PFSK-1 (cell line): Measurements from ENCODE around the gene KCNH4.

Experiments used
- FOXP2 ChIP-seq: optimal IDR thresholded peaks from 2 replicates; pipeline ENCODE3; 2011; ENCODE audit warnings: borderline replicate concordance, control low read depth, inconsistent platforms; ENCODE audit not compliant: insufficient read depth; ENCODE audit errors: extremely low read length, extremely low read depth
- POLR2AphosphoS5 ChIP-seq: IDR thresholded peaks from 2 replicates; pipeline ENCODE4 v1.6.1; 2012; ENCODE audit warnings: low read depth, mild to moderate bottlenecking, control low read depth, low read length, moderate library complexity
- SIN3A ChIP-seq: IDR thresholded peaks from 2 replicates; pipeline ENCODE4 v1.6.1; 2012; ENCODE audit warnings: mild to moderate bottlenecking, low read length, moderate library complexity, borderline replicate concordance; ENCODE audit not compliant: insufficient read depth
- TAF1 ChIP-seq: IDR thresholded peaks from 2 replicates; pipeline ENCODE4 v1.6.1; 2012; ENCODE audit warnings: low read length, control low read depth, borderline replicate concordance; ENCODE audit not compliant: insufficient read depth
- TF ChIP-seq, protein P1 (sequence below), 2 experiments: IDR thresholded peaks; 2 replicates each; pipeline versions ENCODE4 v1.6.1 to v1.8.0; 2011 to 2012; ENCODE audit warnings: low read depth in 2 of 2, low read length in 2 of 2, control low read depth in 1 of 2, inconsistent platforms in 1 of 2, mild to moderate bottlenecking in 1 of 2, moderate library complexity in 1 of 2; ENCODE audit not compliant: insufficient read depth in 1 of 2

KCNH4 gene

DNA sequence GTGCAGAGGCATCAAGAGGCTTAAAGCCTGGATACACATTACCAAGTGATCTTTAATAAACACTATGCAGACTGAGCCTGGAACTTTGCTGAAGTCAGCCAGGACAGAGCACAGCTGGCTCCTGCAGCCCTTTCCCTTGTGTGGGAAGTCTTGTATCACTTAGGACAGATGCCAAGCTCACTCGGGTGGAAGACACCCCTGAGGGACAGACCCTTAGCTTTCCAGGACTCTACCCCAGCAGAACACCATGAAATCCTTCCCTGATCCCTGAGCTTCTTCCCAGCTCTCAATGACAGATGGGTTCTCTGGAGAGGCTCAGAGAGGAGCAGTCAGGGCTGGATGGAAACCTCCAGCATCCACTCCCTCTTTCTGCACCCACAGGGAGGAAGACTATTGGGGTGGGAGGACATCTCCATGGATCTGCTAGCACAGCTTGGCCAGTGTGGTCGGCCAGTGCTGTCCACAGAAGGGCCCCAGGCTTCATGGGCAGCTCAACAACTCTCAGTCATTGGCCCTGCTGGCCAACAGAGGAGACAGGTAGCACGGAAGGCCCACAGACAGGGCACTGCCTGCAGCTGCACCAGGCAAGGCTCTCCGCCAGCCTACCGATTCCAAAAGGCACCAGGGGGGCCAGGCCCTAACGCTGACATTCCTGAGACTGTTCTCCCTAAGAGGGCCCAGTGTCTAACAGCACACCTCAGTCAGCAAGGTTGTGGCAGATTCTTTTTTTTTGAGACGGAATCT is 42.0 kb downstream of the KCNH4 start:
- TF ChIP-seq, protein P1, sequence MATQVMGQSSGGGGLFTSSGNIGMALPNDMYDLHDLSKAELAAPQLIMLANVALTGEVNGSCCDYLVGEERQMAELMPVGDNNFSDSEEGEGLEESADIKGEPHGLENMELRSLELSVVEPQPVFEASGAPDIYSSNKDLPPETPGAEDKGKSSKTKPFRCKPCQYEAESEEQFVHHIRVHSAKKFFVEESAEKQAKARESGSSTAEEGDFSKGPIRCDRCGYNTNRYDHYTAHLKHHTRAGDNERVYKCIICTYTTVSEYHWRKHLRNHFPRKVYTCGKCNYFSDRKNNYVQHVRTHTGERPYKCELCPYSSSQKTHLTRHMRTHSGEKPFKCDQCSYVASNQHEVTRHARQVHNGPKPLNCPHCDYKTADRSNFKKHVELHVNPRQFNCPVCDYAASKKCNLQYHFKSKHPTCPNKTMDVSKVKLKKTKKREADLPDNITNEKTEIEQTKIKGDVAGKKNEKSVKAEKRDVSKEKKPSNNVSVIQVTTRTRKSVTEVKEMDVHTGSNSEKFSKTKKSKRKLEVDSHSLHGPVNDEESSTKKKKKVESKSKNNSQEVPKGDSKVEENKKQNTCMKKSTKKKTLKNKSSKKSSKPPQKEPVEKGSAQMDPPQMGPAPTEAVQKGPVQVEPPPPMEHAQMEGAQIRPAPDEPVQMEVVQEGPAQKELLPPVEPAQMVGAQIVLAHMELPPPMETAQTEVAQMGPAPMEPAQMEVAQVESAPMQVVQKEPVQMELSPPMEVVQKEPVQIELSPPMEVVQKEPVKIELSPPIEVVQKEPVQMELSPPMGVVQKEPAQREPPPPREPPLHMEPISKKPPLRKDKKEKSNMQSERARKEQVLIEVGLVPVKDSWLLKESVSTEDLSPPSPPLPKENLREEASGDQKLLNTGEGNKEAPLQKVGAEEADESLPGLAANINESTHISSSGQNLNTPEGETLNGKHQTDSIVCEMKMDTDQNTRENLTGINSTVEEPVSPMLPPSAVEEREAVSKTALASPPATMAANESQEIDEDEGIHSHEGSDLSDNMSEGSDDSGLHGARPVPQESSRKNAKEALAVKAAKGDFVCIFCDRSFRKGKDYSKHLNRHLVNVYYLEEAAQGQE (IDR thresholded peaks at IDR 0.05; ENCODE audit: insufficient read depth in 1 of 2, low read depth in 2 of 2, low read length in 2 of 2): no peak
- no peak for TF ChIP-seq SIN3A

DNA sequence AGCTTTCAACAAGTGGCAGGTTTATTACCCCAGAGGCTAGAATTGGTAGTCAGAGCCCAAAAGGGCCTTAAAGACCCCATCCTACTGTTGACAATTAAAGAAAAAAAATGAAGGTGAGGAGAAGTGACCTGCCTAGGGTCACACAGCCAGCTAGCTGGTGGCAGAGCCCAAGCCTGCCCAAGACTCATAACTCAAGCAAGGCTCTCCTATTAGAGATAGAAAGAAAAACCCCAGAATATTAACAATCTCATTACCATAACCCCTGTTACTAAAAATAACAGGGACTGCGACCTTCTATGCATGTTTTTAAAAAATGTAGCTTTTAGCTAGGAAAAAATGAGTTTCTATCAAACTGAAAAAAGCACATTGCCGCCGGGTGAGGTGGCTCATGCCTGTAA is 44.3 kb downstream of the KCNH4 start:
- TF ChIP-seq POLR2AphosphoS5 (no peak), FOXP2 (no peak), SIN3A (no peak), TAF1 (no peak)
- TF ChIP-seq, protein P1 (IDR thresholded peaks at IDR 0.05; ENCODE audit: insufficient read depth in 1 of 2, low read depth in 2 of 2, low read length in 2 of 2): no peak

DNA sequence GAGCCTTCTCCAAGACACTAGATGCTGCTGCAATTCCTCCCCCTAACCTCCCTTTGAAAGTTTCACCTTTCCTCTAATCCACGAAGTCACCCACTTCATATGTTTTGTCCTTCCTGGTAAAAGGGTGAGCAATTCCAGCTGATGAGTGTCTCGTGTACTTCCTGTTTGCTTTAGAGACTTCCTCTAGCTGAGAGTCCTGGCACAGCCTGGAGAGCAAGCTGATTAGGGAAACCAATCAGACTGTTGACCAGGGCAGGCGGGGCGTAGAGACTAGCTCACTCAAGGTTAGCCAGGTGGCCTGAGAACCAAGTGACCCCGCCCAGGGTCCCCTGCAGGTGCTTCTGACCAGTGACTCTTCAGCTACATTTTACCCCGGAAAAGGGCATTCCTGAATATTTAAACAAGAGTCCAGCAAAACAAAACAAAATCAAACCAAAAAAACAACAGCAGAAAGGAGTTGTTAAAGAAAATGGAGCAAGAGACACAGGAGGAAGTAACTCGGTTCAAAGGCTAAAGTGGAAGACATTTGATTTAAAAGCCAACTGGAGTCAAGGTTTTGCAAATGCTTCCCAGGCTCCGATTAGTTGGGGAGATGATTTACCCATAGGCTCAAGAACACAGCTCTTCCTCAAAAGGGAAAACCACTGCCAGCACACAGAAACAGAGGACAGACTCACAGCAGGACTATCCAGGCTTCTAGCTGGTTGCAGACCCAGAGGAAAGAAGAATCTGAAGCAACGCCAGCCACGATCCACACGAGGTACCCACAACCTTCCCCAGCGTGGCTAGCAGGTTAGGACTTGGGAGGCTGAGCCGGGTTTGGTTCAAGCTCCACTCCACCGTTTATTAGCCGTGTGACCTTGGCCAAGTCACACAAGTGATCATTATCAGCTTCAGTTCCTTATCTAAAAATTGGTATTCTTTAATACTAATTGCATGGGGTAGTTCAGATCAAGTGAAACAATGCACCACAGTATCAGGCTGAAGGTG is 45.0 kb downstream of the KCNH4 start:
- TF ChIP-seq FOXP2: peak; percentile 77
- TF ChIP-seq POLR2AphosphoS5: no peak
- TF ChIP-seq TAF1: no peak
- TF ChIP-seq, protein P1 (IDR thresholded peaks at IDR 0.05; ENCODE audit: insufficient read depth in 1 of 2, low read depth in 2 of 2, low read length in 2 of 2): no peak
- TF ChIP-seq SIN3A: peak; percentile 58; the same call in 1 of the 2 replicates

DNA sequence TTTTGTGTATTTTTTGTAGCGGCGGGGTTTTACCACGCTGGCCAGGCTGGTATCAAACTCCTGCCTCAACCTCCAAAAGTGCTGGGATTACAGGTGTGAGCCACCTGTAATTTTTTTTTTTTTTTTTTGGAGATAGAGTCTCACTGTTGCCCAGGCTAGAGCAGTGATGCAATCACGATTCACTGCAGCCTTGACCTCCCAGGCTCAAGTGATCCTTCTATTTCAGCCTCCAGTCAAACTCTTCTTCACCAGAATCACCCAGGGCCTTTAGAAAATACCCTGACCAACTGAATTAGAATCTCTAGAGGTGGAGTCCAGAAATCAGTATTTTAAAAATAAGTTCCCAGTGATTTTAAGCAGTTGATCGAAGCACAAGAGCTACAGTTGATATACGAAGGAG is 45.8 kb downstream of the KCNH4 start:
- TF ChIP-seq FOXP2 (no peak), SIN3A (no peak), POLR2AphosphoS5 (no peak), TAF1 (no peak)
- TF ChIP-seq, protein P1 (IDR thresholded peaks at IDR 0.05; ENCODE audit: insufficient read depth in 1 of 2, low read depth in 2 of 2, low read length in 2 of 2): no peak
